ENCODE results near the gene TMEM45B.

- TF ChIP-seq FOXM1 (IDR thresholded peaks at IDR 0.05; ENCODE audit: borderline replicate concordance, low read depth), result no peak
- TF ChIP-seq TCF12 (IDR thresholded peaks at IDR 0.05; ENCODE audit: low read depth), result no peak
- no peak for TF ChIP-seq YY1 (IDR thresholded peaks at IDR 0.05; ENCODE audit: low read depth)
- no peak for TF ChIP-seq EP300 (IDR thresholded peaks at IDR 0.05; ENCODE audit: borderline replicate concordance)
- TF ChIP-seq REST (IDR thresholded peaks at IDR 0.05; ENCODE audit: low read depth), result no peak
- no peak for TF ChIP-seq MAX (IDR thresholded peaks at IDR 0.05)
- no peak for TF ChIP-seq TAF1 (IDR thresholded peaks at IDR 0.05; ENCODE audit: low read depth)
Observed at GRCh38 chr11:129836979-129837378, 21.3 kb downstream of the TMEM45B start.

Measured in Ishikawa (cell line).